Subcutaneous abdominal adipose tissue (tissue), 5 donors: ENCODE results near the gene ATP11A.

Experiments
- H3K27ac ChIP-seq: one replicate; pipeline ENCODE4 v1.7.0; 2013; ENCODE audit warnings: low read depth, mild to moderate bottlenecking, inconsistent platforms, low read length, moderate library complexity
- H3K27me3 ChIP-seq, 5 donors: one replicate each; pipeline ENCODE4 v1.7.0; 2013; ENCODE audit warnings: low read length in 5 of 5, inconsistent platforms in 1 of 5; ENCODE audit not compliant: control insufficient read depth in 5 of 5, insufficient read depth in 4 of 5
- H3K36me3 ChIP-seq, 5 donors: one replicate each; pipeline ENCODE4 v1.7.0; 2013; ENCODE audit warnings: low read length in 5 of 5; ENCODE audit not compliant: control insufficient read depth in 5 of 5, insufficient read depth in 5 of 5
- H3K4me1 ChIP-seq, 5 donors: one replicate each; pipeline ENCODE4 v1.7.0; 2013; ENCODE audit warnings: low read length in 5 of 5, mild to moderate bottlenecking in 3 of 5, moderate library complexity in 1 of 5; ENCODE audit not compliant: control insufficient read depth in 5 of 5, insufficient read depth in 5 of 5
- H3K4me3 ChIP-seq, 5 donors: one replicate each; pipeline ENCODE4 v1.7.0; 2013; ENCODE audit warnings: low read length in 5 of 5, low read depth in 1 of 5
- H3K9ac ChIP-seq, 5 donors: one replicate each; pipeline ENCODE4 v1.7.0; 2013; ENCODE audit warnings: low read length in 5 of 5, mild to moderate bottlenecking in 4 of 5, moderate library complexity in 3 of 5
- H3K9me3 ChIP-seq, 5 donors: one replicate each; pipeline ENCODE4 v1.7.0; 2013; ENCODE audit warnings: low read length in 5 of 5; ENCODE audit not compliant: control insufficient read depth in 5 of 5
- donor health status: healthy.
- donor health status: healthy.
- donor health status: healthy.
- donor health status: healthy.
- donor health status: healthy.

The ATP11A gene

DNA sequence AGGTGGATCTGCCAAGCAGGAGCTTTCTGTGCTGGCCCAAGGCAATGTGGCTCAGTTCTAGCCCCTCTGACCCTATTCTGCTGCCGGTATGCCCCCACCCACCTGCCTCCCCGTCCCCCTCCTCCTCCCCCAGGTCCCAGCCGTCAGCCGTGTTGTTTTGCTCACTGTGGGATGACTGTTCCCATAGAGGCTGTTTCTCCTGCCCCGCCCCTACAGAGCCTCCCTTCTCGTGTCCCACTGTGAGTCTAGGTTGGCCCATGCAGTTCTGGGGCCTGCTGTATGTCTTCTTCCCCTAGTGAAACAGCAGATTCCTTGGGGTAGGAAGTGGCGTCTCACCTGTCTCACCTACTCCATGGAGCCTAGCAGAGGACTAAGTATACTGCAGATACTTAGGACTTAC, 48.8 kb downstream of the ATP11A start:
- Histone ChIP-seq H3K9me3 (no peaks in the 10 kb centered on the region), H3K9ac (no peak overlapping the region), H3K36me3 (no peaks in the 10 kb centered on the region), H3K27ac (no peak overlapping the region), H3K4me3 (no peak overlapping the region), H3K4me1 (peaks cover 0 to 21% (median 17%) of the 10 kb centered on the region in 5 donors), H3K27me3 (no peaks in the 10 kb centered on the region)

GRCh38 chr13:112740502-112741131, 50.8 kb downstream of the ATP11A start:
- no peaks in the 10 kb centered on the region for H3K9me3 ChIP-seq
- peak overlapping the region; percentile 20 to 53 (median 36) for H3K4me3 ChIP-seq
- peaks cover 0 to 28% (median 23%) of the 10 kb centered on the region in 5 donors for H3K4me1 ChIP-seq
- no peaks in the 10 kb centered on the region for H3K36me3 ChIP-seq
- H3K27me3 ChIP-seq = no peaks in the 10 kb centered on the region
- H3K27ac ChIP-seq = peak overlapping the region; percentile 85
- peak overlapping the region in 3 of 5 donors; percentile 6 to 52 (median 13) for H3K9ac ChIP-seq

DNA sequence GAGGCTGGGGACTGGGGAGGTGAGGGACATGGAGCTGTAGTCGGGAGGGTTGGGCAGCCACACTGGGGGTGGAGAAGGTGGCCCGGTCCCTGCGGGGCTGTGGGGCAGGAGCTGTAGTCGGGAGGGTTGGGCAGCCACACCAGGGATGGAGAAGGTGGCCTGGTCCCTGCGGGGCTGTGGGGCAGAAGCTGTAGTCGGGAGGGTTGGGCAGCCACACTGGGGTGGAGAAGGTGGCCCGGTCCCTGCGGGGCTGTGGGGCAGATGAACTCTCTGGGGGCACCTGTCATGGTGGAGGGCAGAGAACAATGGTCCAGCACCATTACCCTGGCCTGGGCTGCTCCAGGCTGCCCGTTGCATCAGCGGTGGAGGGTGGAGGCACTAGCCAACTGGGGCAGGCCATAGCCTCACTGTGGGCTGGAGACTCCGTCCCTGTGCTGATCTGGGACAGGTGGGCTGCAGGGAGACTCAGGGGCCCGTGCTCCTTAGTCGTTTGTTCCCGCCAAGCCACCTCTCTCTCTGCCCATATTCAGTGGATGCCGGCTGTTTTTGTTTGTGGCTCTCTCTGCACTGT, 51.4 kb downstream of the ATP11A start:
- Histone ChIP-seq H3K9ac (peak overlapping the region in 3 of 5 donors; percentile 6 to 52 (median 13)), H3K36me3 (no peaks in the 10 kb centered on the region), H3K27ac (peak overlapping the region; percentile 85), H3K4me1 (peaks cover 0 to 28% (median 23%) of the 10 kb centered on the region in 5 donors), H3K9me3 (no peaks in the 10 kb centered on the region), H3K27me3 (no peaks in the 10 kb centered on the region), H3K4me3 (peak overlapping the region in 4 of 5 donors; percentile 25 to 53 (median 38))

GRCh38 chr13:112741835-112742570, 52.2 kb downstream of the ATP11A start:
- peak overlapping the region; percentile 85 for H3K27ac ChIP-seq
- H3K4me3 ChIP-seq = no peak overlapping the region
- H3K36me3 ChIP-seq = no peaks in the 10 kb centered on the region
- H3K27me3 ChIP-seq = no peaks in the 10 kb centered on the region
- no peak overlapping the region for H3K9ac ChIP-seq
- peaks cover 0 to 28% (median 23%) of the 10 kb centered on the region in 5 donors for H3K4me1 ChIP-seq
- no peaks in the 10 kb centered on the region for H3K9me3 ChIP-seq

GRCh38 chr13:112742583-112742982, 52.7 kb downstream of the ATP11A start:
- Histone ChIP-seq H3K4me1 (peaks cover 0 to 28% (median 23%) of the 10 kb centered on the region in 5 donors), H3K36me3 (no peaks in the 10 kb centered on the region), H3K9ac (no peak overlapping the region), H3K4me3 (no peak overlapping the region), H3K27ac (no peak overlapping the region), H3K9me3 (no peaks in the 10 kb centered on the region), H3K27me3 (no peaks in the 10 kb centered on the region)

DNA sequence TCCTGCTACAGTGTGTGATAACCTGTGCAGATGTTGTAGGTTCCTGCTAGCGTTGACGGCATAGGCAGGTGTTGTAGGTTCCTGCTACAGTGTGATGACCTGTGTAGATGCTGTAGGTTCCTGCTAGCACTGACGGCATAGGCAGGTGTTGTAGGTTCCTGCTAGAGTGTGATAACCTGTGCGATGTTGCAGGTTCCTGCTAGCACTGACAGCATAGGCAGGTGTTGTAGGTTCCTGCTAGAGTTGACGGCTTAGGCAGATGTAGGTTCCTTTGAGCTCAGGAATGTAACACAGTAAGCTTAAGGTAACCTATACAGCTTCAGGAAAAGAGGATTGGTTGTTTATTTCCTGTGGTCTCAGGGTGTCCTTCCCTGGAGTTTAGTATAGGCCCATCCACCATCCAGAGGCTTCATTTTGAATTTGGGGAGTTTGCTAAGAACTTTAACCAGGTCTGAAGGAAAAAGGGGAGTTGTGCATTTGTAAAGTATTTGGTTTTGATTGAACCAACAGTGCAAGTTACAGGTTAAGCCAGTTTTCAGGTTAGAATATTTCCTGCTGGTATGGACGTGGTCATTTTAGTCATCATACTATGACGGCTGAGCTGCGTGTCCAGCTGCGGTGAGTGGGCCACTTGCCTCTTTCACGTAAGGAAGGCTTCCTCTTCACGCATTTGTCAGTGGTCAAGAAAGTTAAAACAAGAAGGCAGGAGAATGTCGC, 53.8 kb downstream of the ATP11A start:
- Histone ChIP-seq H3K27ac (no peak overlapping the region), H3K4me3 (no peak overlapping the region), H3K9ac (no peak overlapping the region), H3K27me3 (no peaks in the 10 kb centered on the region), H3K36me3 (no peaks in the 10 kb centered on the region), H3K9me3 (no peaks in the 10 kb centered on the region), H3K4me1 (peaks cover 0 to 28% (median 23%) of the 10 kb centered on the region in 5 donors)

DNA sequence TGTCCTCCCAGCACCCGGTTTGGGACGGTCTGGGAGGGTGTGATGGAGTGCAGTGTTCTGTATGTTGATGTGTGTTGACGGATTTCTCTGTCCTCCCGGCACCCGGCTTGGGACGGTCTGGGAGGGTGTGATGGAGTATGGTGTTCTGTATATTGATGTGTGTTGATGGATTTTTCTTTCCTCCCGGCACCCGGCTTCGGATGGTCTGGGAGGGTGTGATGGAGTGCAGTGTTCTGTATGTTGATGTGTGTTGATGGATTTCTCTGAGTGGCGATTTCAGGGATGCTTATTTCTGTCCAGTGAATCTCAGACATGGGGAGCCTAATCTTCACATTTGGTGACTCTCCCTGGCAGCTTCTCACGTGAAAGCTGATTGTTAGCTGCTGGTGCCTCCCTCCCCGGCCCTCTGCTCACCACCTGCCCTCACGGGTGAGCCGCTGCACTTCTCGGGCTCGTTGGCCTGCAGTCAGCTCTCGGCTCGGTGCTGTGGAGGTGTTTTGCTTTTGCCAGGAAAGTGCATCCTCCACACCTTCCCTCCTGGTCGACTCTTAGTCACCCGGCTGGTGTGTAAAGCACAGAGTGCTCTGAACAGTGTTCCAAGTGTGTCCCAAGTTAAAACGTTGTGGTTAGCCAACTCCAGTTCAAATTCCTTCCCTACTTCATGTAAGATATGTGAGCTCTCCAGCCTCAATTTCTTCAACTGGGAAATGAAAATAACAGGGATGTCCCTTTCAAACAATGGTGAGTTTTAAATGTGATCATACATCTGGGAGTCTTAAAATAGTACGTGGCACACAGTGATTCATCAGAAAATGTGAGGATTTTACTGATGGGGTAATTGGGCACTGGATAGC, 54.6 kb downstream of the ATP11A start:
- H3K9ac ChIP-seq = no peak overlapping the region
- H3K4me3 ChIP-seq = no peak overlapping the region
- H3K27ac ChIP-seq = no peak overlapping the region
- no peaks in the 10 kb centered on the region for H3K36me3 ChIP-seq
- H3K4me1 ChIP-seq = peaks cover under 1 to 28% (median 26%) of the 10 kb centered on the region in 5 donors
- no peaks in the 10 kb centered on the region for H3K27me3 ChIP-seq
- H3K9me3 ChIP-seq = no peaks in the 10 kb centered on the region

DNA sequence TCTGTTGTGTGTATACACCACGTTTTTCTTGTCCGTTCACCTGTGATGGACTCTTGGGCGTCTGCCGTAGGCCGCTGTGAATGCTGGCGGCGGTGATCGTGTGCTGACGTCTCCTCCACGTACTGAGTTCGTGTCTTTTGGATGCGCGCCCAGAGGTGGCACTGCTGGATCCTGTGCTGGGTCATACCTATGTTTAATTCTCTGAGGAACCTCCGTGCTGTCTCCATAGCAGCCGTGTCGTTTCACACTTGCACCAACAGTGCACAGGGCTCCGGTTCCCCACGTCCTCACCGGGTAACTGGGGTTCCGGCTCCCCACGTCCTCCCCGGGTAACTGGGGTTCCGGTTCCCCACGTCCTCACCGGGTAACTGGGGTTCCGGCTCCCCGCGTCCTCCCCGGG, 56.2 kb downstream of the ATP11A start:
- no peak overlapping the region for H3K4me3 ChIP-seq
- H3K27ac ChIP-seq = no peak overlapping the region
- peaks cover 3 to 18% (median 16%) of the 10 kb centered on the region in 5 donors for H3K4me1 ChIP-seq
- no peaks in the 10 kb centered on the region for H3K36me3 ChIP-seq
- H3K9ac ChIP-seq = no peak overlapping the region
- no peaks in the 10 kb centered on the region for H3K27me3 ChIP-seq
- H3K9me3 ChIP-seq = no peaks in the 10 kb centered on the region

DNA sequence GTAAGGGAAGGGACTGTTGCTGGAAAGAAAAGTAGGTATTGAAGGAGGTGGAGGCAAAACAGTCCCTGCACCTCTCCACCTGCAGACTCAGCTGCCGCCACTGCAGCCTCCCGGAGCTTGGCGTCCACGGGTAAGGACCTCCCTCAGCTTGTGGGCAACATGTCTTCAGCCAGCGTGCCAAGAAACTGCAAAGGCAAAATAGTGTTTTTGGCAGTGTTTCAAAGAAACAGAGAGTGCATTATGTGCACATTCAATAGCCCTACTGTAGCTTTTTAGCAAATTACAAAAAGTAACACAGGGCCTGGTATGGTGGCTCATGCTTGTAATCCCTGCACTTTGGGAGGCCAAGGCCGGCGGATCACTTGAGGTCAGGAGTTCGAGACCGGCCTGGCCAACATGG, 57.4 kb downstream of the ATP11A start:
- no peak overlapping the region for H3K27ac ChIP-seq
- peaks cover 3 to 12% (median 9%) of the 10 kb centered on the region in 5 donors for H3K4me1 ChIP-seq
- no peaks in the 10 kb centered on the region for H3K36me3 ChIP-seq
- no peaks in the 10 kb centered on the region for H3K9me3 ChIP-seq
- H3K27me3 ChIP-seq = no peaks in the 10 kb centered on the region
- H3K4me3 ChIP-seq = no peak overlapping the region
- H3K9ac ChIP-seq = no peak overlapping the region
